Ishikawa (cell line): ENCODE data around the gene PSMB10.

ENCODE experiments used
- CEBPB ChIP-seq: IDR thresholded peaks from 2 replicates; pipeline ENCODE4 v1.6.1; 2012
- CREB1 ChIP-seq: IDR thresholded peaks from 2 replicates; pipeline ENCODE4 v1.6.1; 2012; ENCODE audit warnings: low read depth
- EGR1 ChIP-seq: IDR thresholded peaks from 2 replicates; pipeline ENCODE4 v1.6.1; 2012
- EP300 ChIP-seq: IDR thresholded peaks from 2 replicates; pipeline ENCODE4 v1.6.1; 2012; ENCODE audit warnings: borderline replicate concordance
- FOXM1 ChIP-seq: IDR thresholded peaks from 2 replicates; pipeline ENCODE4 v1.6.1; 2012; ENCODE audit warnings: low read depth, borderline replicate concordance
- NFIC ChIP-seq: IDR thresholded peaks from 2 replicates; pipeline ENCODE4 v1.6.1; 2012
- RAD21 ChIP-seq: IDR thresholded peaks from 2 replicates; pipeline ENCODE4 v1.6.1; 2012; ENCODE audit warnings: low read depth
- REST ChIP-seq: IDR thresholded peaks from 2 replicates; pipeline ENCODE4 v1.6.1; 2012; ENCODE audit warnings: low read depth, mild to moderate bottlenecking
- TAF1 ChIP-seq: IDR thresholded peaks from 2 replicates; pipeline ENCODE4 v1.6.1; 2012; ENCODE audit warnings: low read depth, mild to moderate bottlenecking
- TCF12 ChIP-seq: IDR thresholded peaks from 2 replicates; pipeline ENCODE4 v1.6.1; 2012; ENCODE audit warnings: low read depth
- TEAD4 ChIP-seq: IDR thresholded peaks from 2 replicates; pipeline ENCODE4 v1.6.1; 2012
- YY1 ChIP-seq: IDR thresholded peaks from 2 replicates; pipeline ENCODE4 v1.6.1; 2012; ENCODE audit warnings: low read depth
- ZBTB7A ChIP-seq: IDR thresholded peaks from 2 replicates; pipeline ENCODE4 v1.6.1; 2012; ENCODE audit warnings: low read depth
- TF ChIP-seq, protein P1 (sequence below): IDR thresholded peaks from 2 replicates; pipeline ENCODE4 v1.6.1; 2012
- TF ChIP-seq, protein P2 (sequence below): IDR thresholded peaks from 2 replicates; pipeline ENCODE4 v1.6.1; 2012

The PSMB10 gene

DNA sequence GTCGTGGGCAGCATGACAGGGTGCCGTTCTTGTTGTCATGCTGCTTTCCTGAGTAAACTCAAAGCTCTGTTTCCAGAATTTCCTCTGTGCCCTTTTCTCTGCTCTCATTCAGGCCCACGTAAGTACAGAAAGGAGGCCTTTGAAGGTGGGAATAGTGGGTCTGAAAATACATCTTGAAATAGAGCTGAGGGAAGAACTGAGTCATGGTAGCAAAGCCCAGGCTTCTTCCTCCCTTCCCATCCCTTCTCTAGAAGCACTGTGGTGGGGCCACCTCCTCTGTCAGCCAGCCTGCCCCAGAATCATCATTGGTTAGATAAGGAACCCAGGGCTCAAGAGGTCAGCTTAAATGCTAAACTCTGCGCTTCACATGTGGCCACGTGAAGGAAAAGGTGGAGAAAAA lies 14.4 kb downstream of the PSMB10 start:
- TF ChIP-seq CEBPB = no peak
- TF ChIP-seq, protein P1, sequence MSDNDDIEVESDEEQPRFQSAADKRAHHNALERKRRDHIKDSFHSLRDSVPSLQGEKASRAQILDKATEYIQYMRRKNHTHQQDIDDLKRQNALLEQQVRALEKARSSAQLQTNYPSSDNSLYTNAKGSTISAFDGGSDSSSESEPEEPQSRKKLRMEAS = no peak
- TF ChIP-seq FOXM1 = no peak

GRCh38 chr16:67919622-67920221 lies 16.9 kb downstream of the PSMB10 start:
- no peak for TF ChIP-seq TCF12
- TF ChIP-seq RAD21 = no peak
- no peak for TF ChIP-seq TEAD4
- TF ChIP-seq, protein P1 = no peak
- no peak for TF ChIP-seq YY1
- TF ChIP-seq CEBPB = no peak
- no peak for TF ChIP-seq ZBTB7A
- TF ChIP-seq REST = no peak
- no peak for TF ChIP-seq CREB1
- no peak for TF ChIP-seq FOXM1
- no peak for TF ChIP-seq EP300
- TF ChIP-seq EGR1 = no peak
- TF ChIP-seq TAF1 = no peak
- TF ChIP-seq, protein P2, sequence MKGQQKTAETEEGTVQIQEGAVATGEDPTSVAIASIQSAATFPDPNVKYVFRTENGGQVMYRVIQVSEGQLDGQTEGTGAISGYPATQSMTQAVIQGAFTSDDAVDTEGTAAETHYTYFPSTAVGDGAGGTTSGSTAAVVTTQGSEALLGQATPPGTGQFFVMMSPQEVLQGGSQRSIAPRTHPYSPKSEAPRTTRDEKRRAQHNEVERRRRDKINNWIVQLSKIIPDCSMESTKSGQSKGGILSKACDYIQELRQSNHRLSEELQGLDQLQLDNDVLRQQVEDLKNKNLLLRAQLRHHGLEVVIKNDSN = no peak
- TF ChIP-seq NFIC = no peak

- TF ChIP-seq RAD21 (no peak), TAF1 (no peak), CEBPB (no peak), NFIC (no peak), EGR1 (no peak), REST (no peak), FOXM1 (no peak), ZBTB7A (no peak), TEAD4 (no peak), YY1 (no peak), CREB1 (no peak), EP300 (no peak)
- TF ChIP-seq, protein P2 = no peak
- TF ChIP-seq, protein P1 = no peak
These were observed 18.8 kb downstream of the PSMB10 start for GRCh38 chr16:67917852-67918236.

DNA sequence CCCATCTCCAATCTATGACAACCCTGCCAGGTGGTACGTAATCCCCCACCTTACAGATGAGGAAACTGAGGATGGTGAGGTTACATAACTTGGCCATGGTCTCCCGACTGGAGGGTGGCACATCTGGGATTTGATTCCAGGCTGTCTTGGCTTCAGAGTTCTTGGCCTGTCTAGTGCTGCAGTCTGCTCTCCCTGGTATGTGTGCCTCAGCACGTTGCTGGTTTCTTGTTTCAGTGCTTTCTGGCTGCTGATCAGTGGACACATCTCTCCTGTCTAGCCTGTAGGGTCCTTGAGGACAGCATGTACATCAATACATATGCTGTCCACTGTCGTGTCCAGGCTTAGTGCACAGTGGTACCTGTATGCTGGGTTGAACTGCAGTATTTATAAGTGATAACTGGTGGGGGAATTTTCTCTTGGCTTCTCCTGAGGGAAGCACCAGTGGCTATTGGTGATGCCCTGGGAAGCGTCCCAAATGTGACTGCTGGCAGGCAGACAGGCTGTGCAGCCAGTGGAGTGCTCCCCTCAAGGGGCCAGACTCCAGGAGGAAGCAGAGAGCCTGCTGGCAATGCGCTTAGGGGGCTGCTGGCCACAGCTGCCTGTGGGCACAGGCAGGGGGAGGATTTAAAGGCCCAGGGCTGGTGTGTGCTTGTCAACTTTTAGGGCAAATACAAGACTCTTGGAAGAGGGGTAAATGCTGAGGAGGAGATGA lies 19.4 kb downstream of the PSMB10 start:
- no peak for TF ChIP-seq CEBPB
- no peak for TF ChIP-seq TEAD4
- no peak for TF ChIP-seq YY1
- TF ChIP-seq TCF12 = no peak
- no peak for TF ChIP-seq NFIC
- TF ChIP-seq REST = no peak
- TF ChIP-seq ZBTB7A = no peak
- TF ChIP-seq TAF1 = no peak
- TF ChIP-seq RAD21 = no peak
- TF ChIP-seq FOXM1 = no peak
- no peak for TF ChIP-seq EP300
- TF ChIP-seq EGR1 = no peak
- no peak for TF ChIP-seq CREB1
- TF ChIP-seq, protein P1 = no peak
- TF ChIP-seq, protein P2 = no peak
